K562 (cell line): ENCODE results near the gene FIGLA. TPM values are rescaled to one million over a fixed set of nuclear protein-coding genes. Genes with fewer than 3 reads are reported as not detected.

ENCODE experiments used
- ARID3A ChIP-seq: IDR thresholded peaks from 2 replicates; pipeline ENCODE4 v1.6.1; 2012; ENCODE audit warnings: low read depth, low read length, improper control_type of control experiment, borderline replicate concordance
- ARNT ChIP-seq, 2 experiments: fragments of 450-650 bp; IDR thresholded peaks; 2 replicates each; pipeline ENCODE4 v1.6.1; 2016; ENCODE audit warnings: mild to moderate bottlenecking in 1 of 2
- CHAMP1 ChIP-seq: fragments of 450-650 bp; IDR thresholded peaks from 2 replicates; pipeline ENCODE4 v1.6.1; 2016; ENCODE audit warnings: mild to moderate bottlenecking
- EP400 ChIP-seq: fragments of 450-650 bp; IDR thresholded peaks from 2 replicates; pipeline ENCODE4 v1.6.1; 2017; ENCODE audit warnings: antibody characterized with exemption, mild to moderate bottlenecking, moderate library complexity
- KLF16 ChIP-seq: IDR thresholded peaks from 2 replicates; pipeline ENCODE4 v1.6.1; 2016; ENCODE audit warnings: antibody characterized with exemption
- MGA ChIP-seq: fragments of 450-650 bp; IDR thresholded peaks from 2 replicates; pipeline ENCODE4 v1.6.1; 2016; ENCODE audit warnings: mild to moderate bottlenecking, moderate library complexity
- PKNOX1 ChIP-seq: fragments of 450-650 bp; IDR thresholded peaks from 2 replicates; pipeline ENCODE4 v1.6.1; 2016
- RCOR1 ChIP-seq, 2 experiments: IDR thresholded peaks; 2 replicates each; pipeline ENCODE4 v1.6.1; 2012; ENCODE audit warnings: low read depth in 2 of 2, low read length in 2 of 2, borderline replicate concordance in 1 of 2, improper control_type of control experiment in 1 of 2
- SOX6 ChIP-seq: fragments of 450-650 bp; IDR thresholded peaks from 2 replicates; pipeline ENCODE4 v1.6.1; 2014; ENCODE audit warnings: mild to moderate bottlenecking
- ZNF23 ChIP-seq: fragments of 250-450 bp; sonication (Bioruptor Pico); IDR thresholded peaks from 2 replicates; pipeline ENCODE4 v1.4.0; 2020; ENCODE audit warnings: mild to moderate bottlenecking
- polyA plus RNA-seq, 8 experiments: library from polyadenylated mRNA; depleted of rRNA in 4 of 8; stranded (reverse) in 5 of 8; unstranded in 3 of 8; fragments of >200 nt; fragmentation: Nextera tagmentation in 2 of 8; fragmentation: Illumina TruSeq in 1 of 8; extraction: Ambion mirVana in 2 of 8; extraction: Trizol in 1 of 8; gene quantifications; 2 replicates each; pipeline versions ENCODE4 v1.2.1 to v1.2.3, GENCODE V29; 2011 to 2014; ENCODE audit warnings: inconsistent platforms in 1 of 8, missing spikeins in 1 of 8
- total RNA-seq, 7 experiments: library from RNA; depleted of rRNA in 6 of 7; stranded (reverse); fragments of >200 nt in 6 of 7; fragmentation: Illumina TruSeq in 2 of 7; extraction: Trizol in 2 of 7; gene quantifications; 2 replicates each; pipeline versions ENCODE4 v1.2.1 to v1.2.3, GENCODE V29; 2011 to 2021; ENCODE audit warnings: low replicate concordance in 1 of 7

Gene FIGLA
- total and polyA plus RNA-seq, 9 of the 15 experiments (the other 6 are each of a cell fraction or from before 2014, with no cell fraction given): not detected

- peak; percentile 63 for TF ChIP-seq PKNOX1
- peak in 1 of 2 experiments; percentile 88; a peak in 1 of 4 replicates for TF ChIP-seq ARNT (IDR thresholded peaks at IDR 0.05)
- peak; percentile 22; the same call in 1 of the 2 replicates for TF ChIP-seq SOX6
- peak; percentile 68; the same call in 1 of the 2 replicates for TF ChIP-seq ARID3A
- peak; percentile 38; the same call in 1 of the 2 replicates for TF ChIP-seq MGA
- TF ChIP-seq KLF16: peak; percentile 69
- no peak for TF ChIP-seq ZNF23 (CRISPR knock-in tag)
- TF ChIP-seq CHAMP1: peak; percentile 56; the same call in 1 of the 2 replicates
- TF ChIP-seq EP400: peak; percentile 46; the same call in 1 of the 2 replicates
- TF ChIP-seq RCOR1 (IDR thresholded peaks at IDR 0.05; ENCODE audit: borderline replicate concordance in 1 of 2, low read depth in 2 of 2, low read length in 2 of 2): 0 out of 4 replicates have a peak, but pooled peaks of 1 of the 2 experiments have one; percentile 69
Measured at GRCh38 chr2:70785137-70785911, 5.1 kb downstream of the FIGLA start (continued).
